HT-29 (cell line): ENCODE results near the gene IRX3. TPM values are rescaled to one million over a fixed set of nuclear protein-coding genes. Genes with fewer than 3 reads are reported as not detected.
A peak's percentile ranks its signal among the peaks of the same experiment; 100 is the strongest.

Experiments used
- DNase-seq: peaks from one replicate; pipeline ENCODE4 v3.0.0-alpha.2; 2015; ENCODE audit warnings: low spot score
- total RNA-seq: library from RNA; depleted of rRNA; stranded (reverse); fragments of >200 nt; shearing (Covaris generic); gene quantifications from 2 replicates; pipeline ENCODE4 v1.2.3, GENCODE V29; 2014

Gene IRX3
- total RNA-seq, 1 experiment from 2014 or later, result not detected

DNA sequence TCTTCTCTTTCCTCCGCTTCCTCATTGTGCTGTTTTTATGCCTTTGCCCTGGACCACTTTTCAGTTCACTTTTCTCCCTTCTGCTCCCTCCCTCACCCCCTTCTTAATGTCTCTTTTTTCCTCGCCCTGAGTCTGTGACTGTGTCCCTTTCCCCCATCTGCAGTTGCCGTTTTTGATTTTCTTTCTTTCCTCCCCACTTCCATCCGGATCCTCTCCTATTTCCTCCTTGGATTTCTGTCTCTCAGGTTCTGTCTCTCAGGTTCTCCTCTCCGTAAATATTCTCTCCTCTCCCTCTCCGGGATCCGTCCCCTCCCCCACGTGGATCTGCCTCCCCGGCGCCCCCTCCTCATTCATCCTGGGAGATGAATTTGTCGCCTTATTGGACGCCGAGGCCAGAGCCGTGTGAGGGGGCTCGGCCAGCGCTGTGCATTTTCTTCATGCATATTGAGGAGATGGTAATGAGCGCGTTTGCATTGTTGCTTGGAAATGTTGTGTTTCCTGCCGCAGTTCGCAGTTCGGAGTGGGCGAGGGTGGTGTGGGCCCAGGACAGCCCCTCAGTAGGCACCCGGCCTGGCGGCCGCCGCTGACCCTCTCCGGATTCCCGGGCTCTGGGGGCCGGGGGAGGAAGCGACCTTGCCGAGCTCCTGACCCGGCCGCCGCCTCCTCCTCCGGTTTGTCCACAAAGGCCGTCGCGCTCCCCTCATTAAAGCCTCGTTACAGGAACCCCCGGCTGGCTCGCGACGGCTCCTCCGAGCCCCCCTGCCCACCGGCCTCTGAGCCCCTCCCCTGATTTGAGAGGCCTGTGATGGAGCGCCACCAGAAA, 4.5 kb upstream of the IRX3 start:
- DNase-seq, result no peak

DNA sequence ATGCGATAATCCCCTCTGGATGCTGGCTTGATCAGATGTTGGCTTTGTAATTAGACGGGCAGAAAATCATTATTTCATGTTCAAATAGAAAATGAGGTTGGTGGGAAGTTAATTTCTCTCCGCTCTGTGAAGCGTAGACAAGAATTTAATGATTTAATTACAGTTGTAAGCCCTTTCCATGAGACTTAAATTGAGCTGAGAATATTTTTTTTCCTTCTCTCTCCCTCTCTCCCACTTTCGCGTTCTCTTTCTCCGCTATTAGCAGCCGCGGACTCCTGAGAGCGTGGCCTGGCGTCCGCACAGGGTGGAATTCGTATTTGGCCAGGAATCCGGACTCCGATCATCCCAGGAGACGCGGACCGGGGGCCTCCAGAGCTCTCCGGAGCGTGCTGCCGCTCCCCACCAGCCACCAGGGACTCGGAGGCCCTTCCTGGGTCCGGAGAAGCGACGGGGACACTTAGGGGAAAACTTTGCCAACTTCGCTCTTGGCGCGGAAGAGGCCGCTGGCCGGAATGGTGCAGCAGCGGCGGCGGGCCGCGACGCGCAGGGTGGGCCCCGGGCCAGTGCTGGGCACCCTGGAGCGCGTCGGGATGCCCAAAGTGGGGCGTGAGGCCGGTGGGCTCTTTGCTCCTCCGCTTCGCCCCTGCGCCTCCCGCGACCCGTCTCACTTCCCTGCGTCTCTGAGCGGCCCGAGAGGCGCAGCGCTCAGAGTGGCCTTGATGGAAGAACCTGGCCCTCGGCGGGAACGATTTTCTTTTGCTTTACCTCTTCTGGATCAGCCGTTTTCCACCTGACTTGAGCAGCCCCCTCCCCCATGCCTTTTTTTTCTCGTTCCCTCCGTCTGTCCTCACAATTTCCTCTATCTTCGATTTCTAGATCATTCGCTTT, 3.6 kb upstream of the IRX3 start:
- DNase-seq, result no peak

DNA sequence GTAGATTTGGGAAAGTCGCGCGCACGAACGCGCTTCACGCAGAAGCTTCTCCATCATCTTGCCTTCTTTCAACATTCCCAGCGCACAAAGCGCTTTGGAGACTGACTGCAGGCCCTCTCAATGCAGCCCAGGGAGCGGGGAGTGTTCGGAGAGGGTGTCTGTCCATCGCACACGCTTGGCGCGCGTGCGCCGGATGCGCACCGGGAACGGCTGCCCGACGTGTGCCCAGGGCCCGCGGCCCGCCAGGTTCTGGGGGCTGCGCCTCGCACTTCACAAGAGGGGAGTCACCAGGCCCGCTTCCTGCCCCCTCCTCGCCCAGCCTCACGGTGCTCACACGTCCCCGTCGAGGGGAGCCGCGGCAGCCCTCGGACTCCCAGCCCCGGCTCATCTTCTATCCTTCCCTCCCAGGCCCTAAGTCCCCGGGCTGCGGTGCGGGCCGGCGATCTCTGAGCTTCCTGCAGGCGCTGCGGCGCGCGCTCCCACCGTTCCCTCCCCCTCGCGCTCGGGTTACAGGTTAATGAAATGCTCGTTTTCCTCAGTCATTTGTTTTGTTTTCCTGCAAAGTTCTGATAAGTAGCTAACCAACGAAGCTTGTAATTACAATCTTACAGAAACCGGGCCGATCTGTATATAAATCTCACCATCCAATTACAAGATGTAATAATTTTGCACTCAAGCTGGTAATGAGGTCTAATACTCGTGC, 2.8 kb upstream of the IRX3 start:
- no peak for DNase-seq

DNA sequence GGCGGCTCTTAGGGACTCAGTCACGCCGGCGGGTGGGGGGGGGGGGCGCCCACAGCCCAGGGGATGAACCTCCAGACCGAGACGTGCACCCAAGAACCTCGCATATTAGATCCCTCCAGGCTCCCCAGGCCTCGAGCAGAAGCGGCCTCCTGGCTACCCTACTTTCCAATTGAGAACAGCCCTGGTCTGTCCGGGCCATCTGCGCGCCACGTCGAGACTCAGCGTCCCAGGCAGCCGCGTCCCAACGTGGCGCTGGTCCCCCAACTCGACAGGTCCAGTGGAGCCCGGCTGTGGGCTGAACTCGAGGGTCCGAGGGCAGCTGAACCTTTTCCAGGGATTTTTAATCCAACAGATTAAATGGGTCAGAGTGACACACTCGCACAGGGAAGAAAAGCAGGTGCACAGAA, 2.3 kb upstream of the IRX3 start:
- no peak for DNase-seq

DNA sequence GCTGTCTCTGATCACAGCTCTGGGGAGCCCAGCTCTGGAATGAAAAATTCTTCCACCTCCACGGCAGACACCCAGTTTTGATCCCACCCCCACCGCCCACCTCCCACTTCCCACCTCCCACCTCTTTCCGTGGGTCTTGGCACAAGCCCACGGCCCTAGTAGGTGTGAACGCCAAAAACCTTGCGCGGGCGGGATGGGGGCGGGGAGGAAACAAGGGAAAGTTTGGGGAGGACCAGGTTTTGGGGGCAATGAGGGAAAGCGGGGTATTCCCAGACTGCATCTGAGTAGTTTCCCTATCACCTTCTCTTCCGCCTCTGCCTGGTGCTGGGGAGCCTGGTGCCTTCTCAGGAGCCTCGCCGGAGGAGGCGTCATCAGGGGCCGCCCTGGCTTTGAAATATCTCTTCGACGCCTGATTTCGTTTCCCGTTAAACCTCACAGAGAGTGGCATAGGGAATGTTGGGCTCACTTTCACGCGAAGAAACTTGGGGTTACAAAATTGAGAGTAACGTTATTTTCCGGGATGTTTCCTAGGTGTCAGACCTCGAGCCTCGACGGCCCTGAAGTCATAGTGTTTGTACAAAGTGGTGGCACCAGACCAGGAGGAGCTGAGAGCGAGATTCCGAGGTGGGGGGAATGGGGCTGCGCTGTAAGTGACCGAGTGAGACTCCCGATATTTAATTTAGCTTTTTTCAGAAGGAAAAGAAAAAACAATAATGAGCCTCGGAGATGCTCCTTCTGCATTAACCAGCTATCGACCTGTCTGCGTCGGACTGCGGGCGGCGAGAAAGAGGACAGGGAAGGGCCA, 1.6 kb upstream of the IRX3 start:
- DNase-seq, result no peak

DNA sequence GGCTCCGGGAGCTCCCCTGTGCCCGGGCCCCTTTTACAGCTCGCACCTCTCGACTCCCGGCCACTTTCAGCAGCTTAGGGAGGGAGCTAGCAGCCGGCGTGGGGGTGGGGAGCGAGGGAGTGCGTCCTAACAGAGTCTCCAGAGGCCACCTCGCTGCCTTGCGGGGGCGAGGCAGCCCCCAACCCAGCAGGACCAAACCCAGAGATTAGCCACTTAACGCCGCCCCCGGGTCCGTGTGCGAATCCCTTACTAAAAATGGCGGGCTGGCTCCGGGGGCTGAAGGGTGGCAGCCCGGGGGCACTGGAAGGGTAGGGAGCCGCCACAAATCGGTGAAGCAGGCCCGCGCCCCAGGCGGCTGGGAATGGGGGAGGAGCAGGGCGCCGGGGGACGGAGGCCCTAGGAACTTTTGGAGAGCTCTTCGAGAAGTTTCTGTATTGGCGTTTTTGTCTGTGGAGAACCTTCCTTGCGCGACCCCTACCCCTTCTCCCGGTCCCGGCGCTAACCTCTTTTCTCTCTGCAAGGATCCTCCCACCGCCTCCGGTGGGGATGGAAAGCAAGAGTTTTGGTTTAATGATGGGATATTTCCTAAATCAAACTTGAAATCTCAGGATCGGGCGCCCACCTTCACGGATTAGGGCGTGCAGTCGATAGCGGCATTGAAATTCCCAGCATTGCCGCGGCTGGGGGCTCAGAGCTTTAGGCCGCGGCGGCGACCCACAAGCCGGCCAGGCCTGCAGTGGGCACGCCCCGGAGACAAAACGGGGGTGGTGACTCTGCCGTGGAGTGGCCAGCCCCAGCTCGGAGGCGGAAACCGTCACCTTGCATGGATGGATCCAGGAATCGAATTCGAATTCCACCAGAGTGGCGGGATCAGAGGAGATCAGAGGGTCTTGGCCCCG, 793 bp upstream of the IRX3 start:
- no peak for DNase-seq

DNA sequence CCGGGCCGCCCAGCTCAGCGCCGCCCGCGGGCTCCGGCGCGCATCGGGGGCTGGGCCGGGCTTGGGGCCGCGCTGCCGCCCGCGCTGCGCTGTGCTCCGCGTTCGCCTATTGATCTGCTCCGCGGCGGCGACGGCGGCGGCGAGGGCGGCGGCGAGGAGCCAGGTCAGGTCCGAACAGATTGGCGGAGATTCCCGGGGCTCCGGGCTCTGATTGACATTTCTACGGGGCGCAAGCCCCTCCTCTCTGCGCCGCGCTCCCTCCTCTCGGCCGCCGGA, 559 bp downstream of the IRX3 start:
- DNase-seq, result no peak

DNA sequence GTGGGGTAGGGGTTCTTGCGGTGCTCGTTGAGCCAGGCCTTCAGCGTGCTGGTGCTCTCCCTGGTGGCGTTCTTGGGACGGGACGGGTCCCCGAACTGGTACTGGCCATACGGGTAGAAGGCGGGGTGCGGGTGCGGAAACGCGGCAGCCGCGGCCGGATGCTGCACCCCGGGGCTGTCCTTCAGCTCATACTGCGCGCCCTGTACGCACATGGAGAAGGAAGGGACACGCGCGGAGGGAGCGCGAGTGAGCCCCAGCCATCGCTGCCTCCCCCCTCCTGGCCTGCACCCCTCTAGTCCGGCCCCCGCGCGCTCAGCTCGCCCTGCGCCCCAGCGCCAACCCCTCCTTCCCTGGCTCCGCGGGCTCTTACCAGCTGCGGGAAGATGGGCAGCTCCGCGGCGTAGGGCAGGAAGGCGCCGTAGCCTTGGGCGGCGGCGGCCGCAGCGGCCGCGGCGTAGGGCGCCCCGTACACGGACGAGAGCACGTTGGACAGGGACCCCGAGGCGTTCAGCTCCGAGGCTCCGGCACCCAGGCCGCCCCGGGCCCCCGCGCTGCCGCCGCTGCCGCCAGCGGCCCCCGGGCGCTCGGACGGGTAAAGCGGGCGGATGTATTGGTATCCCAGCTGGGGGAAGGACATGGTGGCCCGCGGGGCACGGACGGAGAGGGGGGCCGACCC, 1.0 kb downstream of the IRX3 start:
- no peak for DNase-seq

DNA sequence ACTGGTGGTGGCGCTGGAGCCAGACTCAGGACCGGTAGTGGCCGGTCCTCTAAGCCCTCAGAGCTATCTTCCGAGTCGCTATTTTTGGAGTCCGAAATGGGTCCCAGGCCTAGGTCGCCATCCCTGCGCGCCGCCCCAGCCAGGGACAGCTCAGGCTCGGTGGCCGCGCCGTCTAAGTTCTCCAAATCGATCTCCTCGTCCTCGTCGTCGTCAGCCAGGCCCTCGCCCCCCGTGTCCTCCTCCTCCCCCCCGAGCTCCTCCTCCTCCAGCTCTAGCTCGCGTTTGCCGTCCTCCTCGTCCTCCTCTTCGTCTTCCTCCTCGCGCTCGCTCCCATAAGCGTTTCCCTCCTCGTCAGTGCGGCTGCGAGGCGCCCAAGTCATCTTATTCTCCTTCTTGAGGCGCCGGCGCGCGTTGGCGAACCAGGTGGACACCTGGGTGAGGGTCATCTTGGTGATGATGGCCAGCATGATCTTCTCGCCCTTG, 1.6 kb downstream of the IRX3 start:
- no peak for DNase-seq

DNA sequence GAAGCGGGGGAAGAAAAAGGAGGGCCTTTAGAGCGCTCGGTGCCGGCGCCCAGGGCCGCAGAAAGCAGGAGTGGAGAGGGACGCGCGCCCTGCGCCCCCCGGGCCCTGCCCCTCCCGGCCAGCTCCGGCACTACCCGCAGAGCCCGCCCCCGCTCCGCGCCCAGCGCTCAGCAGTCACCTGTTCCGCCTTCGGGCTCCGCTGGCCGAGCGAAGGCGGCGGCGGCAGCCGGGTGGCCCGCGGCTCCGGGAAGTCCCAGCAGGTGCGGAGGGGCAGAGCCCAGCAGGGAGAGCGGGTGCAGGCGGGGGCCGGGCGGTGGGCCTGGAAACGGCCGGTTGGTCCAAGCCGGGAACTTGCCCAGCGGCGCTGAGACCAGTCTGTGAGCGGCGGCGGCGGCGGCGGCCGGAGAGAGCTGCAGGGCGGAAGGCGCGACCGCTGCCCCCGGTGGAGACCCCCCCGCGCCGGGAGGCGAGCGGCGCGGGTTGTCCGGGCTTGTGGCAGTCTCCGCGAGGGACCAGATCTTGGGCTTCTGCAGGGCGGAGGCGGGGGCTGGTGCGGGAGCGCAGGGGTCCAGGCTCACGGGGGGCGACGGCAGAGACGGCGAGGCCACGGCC, 2.2 kb downstream of the IRX3 start:
- DNase-seq, result no peak

DNA sequence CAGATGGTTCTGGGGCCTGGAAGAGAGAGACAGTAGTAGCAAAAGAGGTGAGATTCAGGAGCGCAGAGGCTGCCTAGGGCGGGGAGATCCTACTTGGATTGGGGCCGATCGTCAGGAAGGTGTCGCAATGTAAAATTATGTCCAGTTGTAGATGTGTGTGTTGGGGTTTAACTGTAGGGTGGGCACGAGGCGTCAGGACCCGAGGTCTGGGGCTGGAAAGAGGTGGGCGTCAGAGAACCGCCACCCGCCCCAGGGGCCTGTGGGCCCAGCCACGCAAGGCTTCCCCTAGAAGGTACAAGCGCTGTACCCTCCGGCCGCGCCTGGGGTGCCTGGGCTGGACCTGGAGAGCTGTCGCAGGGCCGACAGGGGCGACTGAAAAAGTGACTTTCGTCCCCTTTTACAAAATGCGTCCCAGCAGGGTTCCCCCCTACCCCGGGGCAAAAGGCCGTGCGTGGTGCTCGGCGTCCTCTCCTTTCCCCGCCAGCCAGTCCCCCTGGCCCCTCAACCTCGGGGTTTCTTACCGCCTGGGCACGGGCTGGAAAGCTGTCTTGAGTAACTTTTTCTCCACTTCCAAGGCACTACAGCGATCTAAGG, 2.8 kb downstream of the IRX3 start:
- no peak for DNase-seq

DNA sequence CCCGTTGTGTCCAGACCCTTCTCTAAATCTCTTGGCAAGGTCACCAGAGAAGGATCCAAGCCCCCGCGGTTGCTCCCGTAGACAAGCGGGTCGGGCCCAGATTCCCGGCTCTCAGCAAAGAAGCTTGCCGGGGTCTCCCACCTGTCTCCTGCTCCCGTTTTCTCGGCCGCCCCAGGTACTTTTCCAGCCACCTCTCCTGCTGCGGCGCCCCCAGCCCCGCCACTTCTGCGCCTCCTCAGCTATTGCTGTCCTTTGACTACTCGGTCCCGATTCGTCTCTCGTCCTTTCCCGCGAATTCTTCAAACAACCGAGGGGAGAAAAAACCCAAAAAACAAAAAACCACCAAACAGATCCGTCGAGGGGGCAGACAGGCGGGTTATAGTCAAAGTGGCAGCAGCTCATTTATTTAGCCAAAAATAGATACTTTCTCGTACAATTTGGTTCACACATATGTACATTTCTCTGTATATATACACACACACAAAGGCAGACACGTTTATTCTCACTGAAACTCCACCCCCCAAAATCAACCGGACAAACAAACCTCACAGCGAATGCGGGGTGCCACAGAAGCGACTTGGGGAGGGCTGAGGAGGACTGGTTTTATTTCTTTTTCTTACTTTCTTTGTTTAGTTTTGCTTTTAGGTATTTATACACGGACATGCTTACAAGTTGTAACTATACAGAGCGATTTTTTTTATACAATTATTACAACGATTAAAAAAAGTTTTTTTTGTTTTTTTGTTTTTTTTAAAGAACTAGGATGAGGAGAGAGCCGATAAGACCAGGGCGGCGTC, 3.5 kb downstream of the IRX3 start:
- DNase-seq, result no peak

DNA sequence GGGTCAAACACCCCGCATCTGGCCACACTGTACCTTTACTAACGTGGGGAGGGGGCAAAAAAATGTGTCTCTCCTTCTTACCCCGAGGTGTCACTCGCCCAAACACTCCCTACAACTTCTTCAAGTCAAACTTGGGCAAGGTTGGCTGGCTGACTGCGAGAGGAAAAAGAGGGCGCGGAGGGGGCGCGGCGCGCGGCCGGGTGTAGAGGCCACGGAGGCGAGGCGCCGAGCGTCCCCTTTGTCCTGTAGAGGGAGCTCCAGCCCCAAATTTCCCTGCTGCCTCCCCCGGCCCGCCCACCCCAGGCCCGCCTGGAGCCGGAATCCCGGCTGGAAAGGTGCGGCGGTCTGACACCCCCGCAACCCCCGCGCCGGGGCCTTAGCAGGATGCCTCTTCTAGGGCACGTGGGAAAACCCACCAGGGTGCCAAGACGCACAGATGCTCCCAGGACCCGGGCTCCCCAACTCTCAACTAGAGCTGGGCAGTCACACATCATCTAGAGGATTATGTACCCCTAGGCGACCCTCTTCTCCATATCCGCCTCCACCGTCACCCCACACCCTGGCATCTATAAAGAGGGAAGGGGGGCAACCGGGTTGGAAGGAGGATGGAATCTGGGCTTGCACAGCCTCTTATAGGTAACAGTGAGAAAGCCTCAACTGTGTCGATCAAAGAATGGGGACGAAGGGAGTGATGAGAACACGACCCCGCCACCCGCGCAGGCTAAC, 4.2 kb downstream of the IRX3 start:
- peak; percentile 32 for DNase-seq

DNA sequence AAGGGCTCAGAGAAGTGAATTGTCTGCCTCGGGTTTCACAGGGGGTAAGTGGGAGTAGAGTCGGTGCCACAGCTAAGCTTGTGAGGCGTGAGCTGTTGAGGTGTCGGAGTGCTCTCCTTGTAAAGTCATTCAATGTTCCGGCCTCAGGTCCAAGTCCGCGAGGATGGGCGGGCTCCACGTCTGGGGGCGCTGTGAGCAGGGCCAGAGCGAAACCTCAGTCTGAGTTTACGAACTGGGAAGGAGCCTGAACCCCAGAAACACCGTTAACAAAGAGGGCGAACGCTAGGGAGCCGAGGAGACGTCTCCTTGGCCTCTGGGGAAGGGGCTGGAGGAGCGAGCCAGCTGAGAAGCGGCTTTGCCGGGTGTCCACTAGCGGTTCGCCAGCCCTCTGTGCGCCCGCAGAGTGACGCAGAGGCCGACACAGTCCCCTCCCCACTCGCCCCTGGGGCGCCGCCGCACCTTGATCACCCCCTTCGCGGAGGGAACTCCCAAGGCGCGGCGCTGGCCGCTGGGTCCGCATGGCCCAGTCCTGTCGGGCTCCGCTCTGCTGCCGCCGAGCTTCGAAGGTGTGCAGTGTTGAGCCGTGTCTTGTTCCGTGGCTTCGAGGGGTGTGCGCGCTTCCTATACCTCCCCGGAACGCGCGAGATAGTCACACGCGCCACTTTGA, 4.9 kb downstream of the IRX3 start:
- no peak for DNase-seq

DNA sequence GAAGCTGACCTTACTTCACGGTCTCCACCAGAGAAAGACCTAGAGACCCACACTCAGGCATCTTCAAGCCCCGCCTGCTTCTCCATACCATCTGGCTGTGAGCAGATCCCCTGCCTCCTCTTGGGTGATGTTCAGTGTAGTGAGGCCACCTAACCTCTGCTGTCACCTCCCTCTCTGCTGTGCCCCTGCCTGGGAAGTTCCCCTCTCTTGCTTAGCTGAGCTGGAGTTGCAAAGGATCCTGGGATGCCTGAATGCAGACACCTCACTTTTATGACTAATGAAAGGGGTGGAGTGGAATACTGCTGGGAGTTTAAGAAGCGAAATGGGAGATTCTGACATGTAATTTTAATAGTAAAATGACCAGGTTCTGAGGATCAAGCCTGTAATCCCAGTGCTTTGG, 5.8 kb downstream of the IRX3 start:
- DNase-seq, result no peak

DNA sequence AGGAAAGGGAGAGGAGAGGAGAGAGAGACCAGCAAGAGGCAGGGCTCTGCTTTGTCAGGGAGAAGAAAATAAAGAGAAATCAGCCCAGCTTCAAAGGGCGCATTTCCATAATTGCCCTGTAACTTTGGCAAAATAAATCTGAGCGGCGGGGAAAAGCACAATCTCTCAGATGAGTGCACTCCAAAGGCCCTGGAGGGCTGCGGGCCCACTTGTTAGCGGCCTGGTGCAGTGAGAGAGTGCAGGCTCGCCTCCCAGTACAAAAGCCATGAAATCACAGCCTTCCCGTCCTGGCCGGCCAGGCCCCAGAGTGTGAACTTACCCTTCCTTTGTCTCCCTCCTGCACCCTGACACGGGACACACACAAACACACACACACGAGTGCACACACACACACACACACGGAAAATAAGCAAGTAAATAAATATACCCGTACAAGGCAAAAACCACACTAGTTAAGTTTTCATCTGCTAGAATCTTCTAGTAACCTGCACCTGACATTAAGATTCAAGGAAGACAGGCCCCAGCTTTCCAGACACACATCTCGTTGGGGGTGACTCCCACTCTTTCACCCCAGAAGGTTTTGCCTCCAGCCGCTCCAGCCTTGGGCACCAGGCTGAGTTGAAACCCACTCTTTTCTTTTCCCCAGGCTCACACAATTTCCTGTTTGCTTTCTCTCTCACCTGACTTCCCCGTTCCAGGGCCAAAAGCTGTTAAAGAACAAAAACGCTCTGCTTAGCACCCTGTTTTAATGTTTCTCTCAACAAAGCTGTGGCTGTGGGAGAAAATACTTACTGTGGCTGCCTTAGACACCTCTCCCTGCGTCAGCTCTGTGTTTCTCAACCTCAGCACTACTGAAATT, 8.5 kb downstream of the IRX3 start:
- DNase-seq, result no peak
